ENCODE measurements around the gene PTPRT. TPM values are rescaled to one million over a fixed set of nuclear protein-coding genes. Genes with fewer than 3 reads are reported as not detected.

Gene PTPRT
- total RNA-seq, 1 experiment from 2014 or later = not detected

DNA sequence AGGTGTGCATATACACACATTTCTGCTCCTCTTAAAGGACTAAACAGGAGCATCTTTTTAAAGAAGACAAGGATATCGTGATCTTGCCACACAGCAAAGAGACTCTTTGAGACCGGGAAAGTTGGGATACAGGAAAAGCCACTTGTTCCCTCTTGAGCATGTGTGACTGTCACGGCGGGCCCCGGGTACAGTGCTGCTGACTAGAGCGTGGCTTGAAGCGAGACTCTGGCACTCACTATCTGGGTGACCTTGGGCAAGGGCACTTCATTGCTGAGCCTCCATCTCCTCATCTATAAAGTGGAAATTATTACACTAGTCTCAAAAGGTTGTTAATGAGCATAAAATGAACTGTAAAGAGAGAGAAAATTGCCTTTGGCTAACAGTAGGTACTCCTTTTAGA lies 713.9 kb downstream of the PTPRT start:
- DNase-seq (ENCODE audit: low read depth, low spot score) = no peak
- Histone ChIP-seq H3K79me2 (ENCODE audit: insufficient read depth, low read length) (no peaks in the 10 kb centered on the region), H3K9me3 (ENCODE audit: control insufficient read depth in 1 of 2, insufficient read depth in 1 of 2, low read depth in 1 of 2, low read length in 2 of 2) (peaks cover 16 to 17% of the 10 kb centered on the region in 2 experiments; a peak in 2 of 4 replicates), H3K4me1 (ENCODE audit: control insufficient read depth in 1 of 2, insufficient read depth in 2 of 2, low read length in 2 of 2) (no peaks in the 10 kb centered on the region), H3K36me3 (ENCODE audit: control insufficient read depth in 1 of 2, insufficient read depth in 2 of 2, low read length in 2 of 2) (no peaks in the 10 kb centered on the region), H3K27me3 (ENCODE audit: insufficient read depth, low read length) (no peaks in the 10 kb centered on the region), H3K9me2 (ENCODE audit: insufficient read depth) (no peaks in the 10 kb centered on the region), H3K27ac (ENCODE audit: low read depth, low read length) (no peak overlapping the region), H3K9ac (ENCODE audit: low read length) (no peak overlapping the region), H4K20me1 (ENCODE audit: insufficient read depth) (no peaks in the 10 kb centered on the region), H3K4me3 (replicated peaks in 1 of 2; ENCODE audit: low read depth in 1 of 2, low read length in 2 of 2) (no peak overlapping the region), H2AFZ (ENCODE audit: low read depth, low read length, poor library complexity, severe bottlenecking) (no peak overlapping the region), H3K4me2 (ENCODE audit: low read length) (no peak overlapping the region)
- TF ChIP-seq CEBPB (IDR thresholded peaks at IDR 0.05; ENCODE audit: low read depth) (no peak), POLR2A (IDR thresholded peaks at IDR 0.05; ENCODE audit: borderline replicate concordance, extremely low read depth, insufficient read depth, insufficient read length) (no peak), CTCF (IDR thresholded peaks at IDR 0.05 in 2 of 3, conservative IDR thresholded peaks at IDR 0.05 in 1 of 3; ENCODE audit: borderline replicate concordance in 1 of 3, insufficient read depth in 1 of 3, low read depth in 2 of 3, low read length in 2 of 3) (no peak), JUND (IDR thresholded peaks at IDR 0.05) (no peak), SP1 (IDR thresholded peaks at IDR 0.05; ENCODE audit: low read depth) (no peak), ATF3 (IDR thresholded peaks at IDR 0.05) (no peak), FOSL1 (IDR thresholded peaks at IDR 0.05; ENCODE audit: low read depth) (no peak), ZFX (IDR thresholded peaks at IDR 0.05) (no peak), RAD21 (IDR thresholded peaks at IDR 0.05; ENCODE audit: low read depth) (no peak), ELF1 (IDR thresholded peaks at IDR 0.05; ENCODE audit: borderline replicate concordance, low read depth) (no peak), EZH2phosphoT487 (IDR thresholded peaks at IDR 0.05; ENCODE audit: borderline replicate concordance) (no peak), CBX3 (IDR thresholded peaks at IDR 0.05; ENCODE audit: low read depth) (no peak), EGR1 (IDR thresholded peaks at IDR 0.05; ENCODE audit: low read depth) (no peak), SRF (IDR thresholded peaks at IDR 0.05; ENCODE audit: low read depth) (no peak), ZNF274 (IDR thresholded peaks at IDR 0.05; ENCODE audit: low read depth, low read length) (no peak), POLR2AphosphoS5 (IDR thresholded peaks at IDR 0.05; ENCODE audit: low read depth, low read length) (no peak), SIN3A (IDR thresholded peaks at IDR 0.05; ENCODE audit: low read depth) (no peak)
- TF ChIP-seq, protein P1, sequence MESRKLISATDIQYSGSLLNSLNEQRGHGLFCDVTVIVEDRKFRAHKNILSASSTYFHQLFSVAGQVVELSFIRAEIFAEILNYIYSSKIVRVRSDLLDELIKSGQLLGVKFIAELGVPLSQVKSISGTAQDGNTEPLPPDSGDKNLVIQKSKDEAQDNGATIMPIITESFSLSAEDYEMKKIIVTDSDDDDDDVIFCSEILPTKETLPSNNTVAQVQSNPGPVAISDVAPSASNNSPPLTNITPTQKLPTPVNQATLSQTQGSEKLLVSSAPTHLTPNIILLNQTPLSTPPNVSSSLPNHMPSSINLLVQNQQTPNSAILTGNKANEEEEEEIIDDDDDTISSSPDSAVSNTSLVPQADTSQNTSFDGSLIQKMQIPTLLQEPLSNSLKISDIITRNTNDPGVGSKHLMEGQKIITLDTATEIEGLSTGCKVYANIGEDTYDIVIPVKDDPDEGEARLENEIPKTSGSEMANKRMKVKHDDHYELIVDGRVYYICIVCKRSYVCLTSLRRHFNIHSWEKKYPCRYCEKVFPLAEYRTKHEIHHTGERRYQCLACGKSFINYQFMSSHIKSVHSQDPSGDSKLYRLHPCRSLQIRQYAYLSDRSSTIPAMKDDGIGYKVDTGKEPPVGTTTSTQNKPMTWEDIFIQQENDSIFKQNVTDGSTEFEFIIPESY (IDR thresholded peaks at IDR 0.05; ENCODE audit: extremely low read depth, insufficient replicate concordance, low read length) = no peak
- TF ChIP-seq, protein P2, sequence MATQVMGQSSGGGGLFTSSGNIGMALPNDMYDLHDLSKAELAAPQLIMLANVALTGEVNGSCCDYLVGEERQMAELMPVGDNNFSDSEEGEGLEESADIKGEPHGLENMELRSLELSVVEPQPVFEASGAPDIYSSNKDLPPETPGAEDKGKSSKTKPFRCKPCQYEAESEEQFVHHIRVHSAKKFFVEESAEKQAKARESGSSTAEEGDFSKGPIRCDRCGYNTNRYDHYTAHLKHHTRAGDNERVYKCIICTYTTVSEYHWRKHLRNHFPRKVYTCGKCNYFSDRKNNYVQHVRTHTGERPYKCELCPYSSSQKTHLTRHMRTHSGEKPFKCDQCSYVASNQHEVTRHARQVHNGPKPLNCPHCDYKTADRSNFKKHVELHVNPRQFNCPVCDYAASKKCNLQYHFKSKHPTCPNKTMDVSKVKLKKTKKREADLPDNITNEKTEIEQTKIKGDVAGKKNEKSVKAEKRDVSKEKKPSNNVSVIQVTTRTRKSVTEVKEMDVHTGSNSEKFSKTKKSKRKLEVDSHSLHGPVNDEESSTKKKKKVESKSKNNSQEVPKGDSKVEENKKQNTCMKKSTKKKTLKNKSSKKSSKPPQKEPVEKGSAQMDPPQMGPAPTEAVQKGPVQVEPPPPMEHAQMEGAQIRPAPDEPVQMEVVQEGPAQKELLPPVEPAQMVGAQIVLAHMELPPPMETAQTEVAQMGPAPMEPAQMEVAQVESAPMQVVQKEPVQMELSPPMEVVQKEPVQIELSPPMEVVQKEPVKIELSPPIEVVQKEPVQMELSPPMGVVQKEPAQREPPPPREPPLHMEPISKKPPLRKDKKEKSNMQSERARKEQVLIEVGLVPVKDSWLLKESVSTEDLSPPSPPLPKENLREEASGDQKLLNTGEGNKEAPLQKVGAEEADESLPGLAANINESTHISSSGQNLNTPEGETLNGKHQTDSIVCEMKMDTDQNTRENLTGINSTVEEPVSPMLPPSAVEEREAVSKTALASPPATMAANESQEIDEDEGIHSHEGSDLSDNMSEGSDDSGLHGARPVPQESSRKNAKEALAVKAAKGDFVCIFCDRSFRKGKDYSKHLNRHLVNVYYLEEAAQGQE (IDR thresholded peaks at IDR 0.05; ENCODE audit: low read depth) = no peak
- intact Hi-C loops (cut with micrococcal nuclease) = no loop called here
- ChIA-PET POLR2A (no interaction called here), RAD21 (ENCODE audit: low non-redundant PET in 1 of 2, low total read pairs in 2 of 2, uncharacterized antibody in 2 of 2, unreplicated experiment in 2 of 2) (no interaction called here), CTCF (no interaction called here)
- BruUV-seq (replicated peaks) = no TSS peak
- ATAC-seq = no peak

Data from HCT116 (cell line).